GM18868 (cell line): ENCODE data around the gene PPL.
"Not testable (repeated sequence)": the region's sequence is repeated elsewhere in the genome, so short reads cannot be mapped to it uniquely, and the experiment has no call there.

ENCODE experiments used
- ATAC-seq: cut with Tn5 transposase; IDR thresholded peaks from one replicate; pipeline ENCODE4 v1.9.1; 2021; ENCODE audit warnings: mild to moderate bottlenecking, moderate library complexity; ENCODE audit not compliant: unreplicated experiment

PPL gene

DNA sequence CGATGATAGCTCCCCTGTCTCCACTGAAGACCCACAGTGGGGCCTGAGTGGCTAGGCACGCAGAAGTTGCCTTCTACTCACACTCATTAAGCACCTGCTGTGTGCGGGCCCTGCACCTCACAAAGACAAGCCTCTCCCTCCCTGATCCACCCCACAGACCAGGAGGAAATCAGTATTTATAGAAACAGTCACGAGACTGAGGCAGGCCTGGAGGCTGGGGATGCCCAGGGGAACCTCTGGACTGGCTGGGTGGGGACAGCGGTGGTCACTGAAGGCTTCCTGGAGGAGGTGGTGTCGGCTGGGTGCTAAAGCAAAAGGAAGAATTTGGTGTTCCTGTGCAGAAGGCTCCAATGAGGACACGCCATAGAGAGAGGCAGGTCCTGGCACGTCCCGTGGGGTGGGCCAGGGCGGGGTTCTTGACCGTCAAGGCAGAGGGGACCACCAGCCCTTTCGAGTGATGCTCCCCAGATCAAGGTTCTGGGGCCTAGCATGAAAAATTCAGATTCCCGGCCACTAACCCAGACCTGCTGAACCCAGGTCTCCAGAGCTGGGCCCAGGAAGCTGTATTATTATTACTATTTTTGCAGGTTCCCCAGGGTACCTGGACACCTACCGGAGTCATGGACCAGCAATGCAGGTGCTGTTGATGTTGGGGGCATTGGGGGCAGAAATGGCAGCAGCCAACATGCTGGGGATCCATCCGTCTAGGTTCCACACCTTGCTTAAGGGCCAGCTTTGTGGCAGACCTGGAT is 23.0 kb downstream of the PPL start:
- ATAC-seq: no peak

DNA sequence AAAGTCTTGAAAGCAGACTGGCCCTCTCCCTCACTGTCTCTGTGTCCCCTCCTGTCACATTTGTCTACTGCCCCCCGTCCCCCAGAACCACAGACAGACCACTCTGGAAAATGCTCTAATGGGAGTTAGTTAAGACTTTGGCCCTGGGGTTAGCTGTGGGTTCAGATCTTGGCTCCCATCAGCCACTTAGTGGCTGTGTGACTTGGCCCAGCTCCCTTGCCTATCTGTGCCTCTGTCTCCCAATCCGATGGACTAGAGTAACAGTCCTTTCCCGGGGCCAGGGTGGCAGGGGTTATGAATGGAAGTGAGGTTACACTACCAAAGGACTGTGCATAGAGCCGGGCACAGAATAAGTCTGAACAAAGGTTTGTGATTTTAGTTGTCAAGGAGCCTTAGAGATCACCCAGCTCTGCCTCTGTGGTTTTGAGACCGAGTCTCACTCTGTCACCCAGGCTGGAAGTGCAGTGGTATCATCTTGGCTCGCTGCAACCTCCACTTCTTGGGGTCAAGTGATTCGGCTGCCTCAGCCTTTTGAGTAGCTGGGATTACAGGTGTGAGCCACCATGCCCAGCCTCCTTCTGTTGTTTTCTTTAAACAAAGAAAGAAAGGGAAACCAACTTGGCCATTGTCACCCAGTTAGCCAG is 23.7 kb downstream of the PPL start:
- ATAC-seq: no peak

DNA sequence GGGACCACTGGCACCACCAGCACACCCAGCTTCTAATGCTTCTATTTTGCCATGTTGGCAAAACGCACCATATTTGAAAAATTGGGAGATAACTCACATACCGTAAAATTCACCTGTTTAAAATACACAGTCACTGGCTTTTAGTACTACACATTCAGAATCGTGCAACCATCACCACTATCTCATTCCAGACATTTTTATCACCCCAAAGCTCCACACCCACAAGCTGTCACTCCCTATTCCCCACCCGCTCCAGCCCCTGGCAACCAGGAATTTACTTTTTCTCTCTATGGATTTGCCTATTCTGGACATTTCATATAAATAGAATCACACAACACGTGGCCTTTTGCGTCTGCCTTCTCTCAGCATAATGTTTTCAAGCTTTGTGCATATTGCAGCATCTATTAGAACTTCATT is 25.0 kb downstream of the PPL start:
- no peak for ATAC-seq

- no peak for ATAC-seq
Measured at GRCh38 chr16:4910828-4911227, 26.1 kb downstream of the PPL start.

DNA sequence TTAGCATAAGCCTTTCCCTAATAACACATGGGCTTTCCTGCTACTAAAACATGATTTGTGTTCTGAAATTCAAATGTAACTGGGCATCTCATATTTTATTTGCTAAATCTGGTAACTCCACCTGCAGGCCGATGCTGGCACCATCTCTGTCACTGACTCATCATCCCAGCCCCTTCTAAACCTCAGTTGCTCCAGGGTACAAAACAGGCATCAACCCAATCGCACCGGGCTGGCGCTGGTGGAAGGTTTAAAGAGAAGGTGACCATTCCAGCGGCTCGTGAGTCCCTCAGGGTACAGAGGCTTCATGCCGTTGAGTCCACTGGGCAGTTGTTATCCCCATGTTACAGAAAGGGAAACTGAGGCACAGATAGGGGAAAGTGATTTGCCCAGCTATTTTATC is 27.1 kb downstream of the PPL start:
- ATAC-seq: no peak

DNA sequence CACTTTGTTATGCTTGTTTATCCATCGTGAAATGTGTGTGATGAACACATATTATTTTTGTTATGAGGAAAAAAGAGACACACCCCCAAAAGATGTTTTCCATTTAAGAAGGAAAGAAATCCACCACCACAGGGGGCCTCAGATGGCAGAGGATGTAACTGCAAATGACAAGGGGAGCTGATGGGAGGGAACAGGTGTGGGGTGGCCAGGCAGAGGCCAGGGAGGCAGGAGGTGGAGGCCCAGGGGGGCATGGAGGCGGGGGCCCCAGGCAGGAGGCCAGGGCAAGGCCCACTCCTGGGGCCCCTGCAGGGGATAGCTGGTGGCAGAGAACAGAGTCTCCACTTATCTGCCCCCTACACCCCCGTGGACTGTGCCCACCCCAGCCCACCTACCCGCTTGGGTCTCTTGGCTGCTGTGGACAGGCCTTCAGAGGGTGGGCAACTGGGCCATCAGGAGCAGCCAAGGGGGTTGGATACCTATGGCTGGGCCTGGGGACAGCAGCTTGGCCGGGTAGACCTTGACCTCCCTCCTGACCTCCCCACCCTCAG is 28.0 kb downstream of the PPL start:
- ATAC-seq: no peak

DNA sequence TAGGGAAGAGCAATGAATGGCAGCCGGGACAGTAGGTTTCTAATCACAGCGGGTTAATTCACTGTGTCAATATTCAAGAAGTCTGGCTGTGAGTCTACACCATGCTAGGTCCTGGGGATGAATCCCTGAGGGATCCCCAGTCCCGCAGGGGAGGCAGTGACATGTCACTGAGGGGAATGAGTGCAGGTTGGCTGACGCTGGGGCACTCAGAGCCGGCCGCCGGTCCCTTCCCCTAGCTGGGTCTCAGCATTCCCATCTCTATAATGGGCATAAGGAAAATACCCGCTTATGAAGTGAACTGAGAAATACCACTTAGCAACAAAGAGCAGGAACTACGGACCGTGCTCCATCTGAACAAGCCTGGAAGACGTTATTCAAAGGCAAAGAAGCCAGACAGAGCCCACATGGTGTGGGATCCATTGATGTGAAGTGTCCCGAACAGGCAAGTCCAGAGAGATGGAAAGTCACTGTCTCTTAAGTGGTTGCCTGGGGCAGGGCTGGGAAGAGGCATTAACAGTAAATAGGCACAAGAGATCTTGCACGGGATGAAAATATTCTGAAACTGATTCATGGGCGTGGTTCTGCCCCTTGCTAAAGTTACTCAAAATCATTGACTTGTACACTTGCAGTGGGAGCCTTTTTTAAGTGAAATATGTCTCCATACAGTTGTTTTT is 31.9 kb downstream of the PPL start:
- ATAC-seq: no peak

- no peak for ATAC-seq
Measured at GRCh38 chr16:4904108-4904941, 32.6 kb downstream of the PPL start.

DNA sequence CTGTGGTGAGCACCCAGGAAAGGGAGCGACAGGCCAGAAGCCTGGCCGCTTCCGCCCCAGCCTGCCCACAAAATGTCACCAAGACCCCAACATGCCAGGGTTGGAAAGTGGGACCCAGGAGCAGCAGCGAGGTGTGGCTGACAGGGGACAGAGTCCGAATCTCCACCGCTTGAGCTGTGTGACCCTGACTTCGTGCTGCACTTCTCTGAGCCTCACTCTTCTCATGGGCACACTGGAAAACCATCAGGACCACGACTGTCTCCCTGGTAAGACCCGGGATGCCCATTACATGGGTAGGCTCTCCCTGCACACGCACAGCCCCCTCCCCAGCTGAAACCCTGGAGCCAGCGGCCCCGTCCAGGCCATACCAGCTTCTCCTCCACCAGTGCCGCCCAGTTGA is 34.9 kb downstream of the PPL start:
- no peak for ATAC-seq

GRCh38 chr16:4900750-4901149 is 36.2 kb downstream of the PPL start:
- no peak for ATAC-seq

GRCh38 chr16:4900036-4900435 is 36.9 kb downstream of the PPL start:
- ATAC-seq: no peak

- no peak for ATAC-seq
Measured at GRCh38 chr16:4899474-4899846, 37.5 kb downstream of the PPL start.

- ATAC-seq: no peak
Measured at GRCh38 chr16:4898811-4899473, 38.0 kb downstream of the PPL start.

DNA sequence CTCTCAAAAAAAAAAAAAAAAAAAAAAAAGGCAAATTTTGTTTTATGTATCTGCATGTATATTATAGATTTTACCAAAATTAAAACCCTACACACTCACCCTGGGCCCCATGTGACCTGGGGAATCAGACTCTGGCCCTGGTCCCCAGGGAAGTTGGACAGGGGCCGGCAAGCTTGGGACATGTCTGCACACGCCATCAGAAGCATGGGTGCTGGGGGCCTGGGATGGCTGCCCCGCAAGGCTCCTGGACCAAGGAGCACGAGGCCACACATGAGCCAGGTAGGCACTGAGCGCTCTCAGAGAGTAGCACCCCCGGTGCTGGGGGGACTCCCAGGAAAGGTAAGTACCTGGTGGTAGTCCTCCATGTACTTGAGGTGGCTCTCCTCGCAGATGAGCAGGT is 39.6 kb downstream of the PPL start:
- no peak for ATAC-seq

GRCh38 chr16:4896761-4897160 is 40.2 kb downstream of the PPL start:
- not testable (repeated sequence) for ATAC-seq

GRCh38 chr16:4895366-4895765 is 41.6 kb downstream of the PPL start:
- no peak for ATAC-seq

DNA sequence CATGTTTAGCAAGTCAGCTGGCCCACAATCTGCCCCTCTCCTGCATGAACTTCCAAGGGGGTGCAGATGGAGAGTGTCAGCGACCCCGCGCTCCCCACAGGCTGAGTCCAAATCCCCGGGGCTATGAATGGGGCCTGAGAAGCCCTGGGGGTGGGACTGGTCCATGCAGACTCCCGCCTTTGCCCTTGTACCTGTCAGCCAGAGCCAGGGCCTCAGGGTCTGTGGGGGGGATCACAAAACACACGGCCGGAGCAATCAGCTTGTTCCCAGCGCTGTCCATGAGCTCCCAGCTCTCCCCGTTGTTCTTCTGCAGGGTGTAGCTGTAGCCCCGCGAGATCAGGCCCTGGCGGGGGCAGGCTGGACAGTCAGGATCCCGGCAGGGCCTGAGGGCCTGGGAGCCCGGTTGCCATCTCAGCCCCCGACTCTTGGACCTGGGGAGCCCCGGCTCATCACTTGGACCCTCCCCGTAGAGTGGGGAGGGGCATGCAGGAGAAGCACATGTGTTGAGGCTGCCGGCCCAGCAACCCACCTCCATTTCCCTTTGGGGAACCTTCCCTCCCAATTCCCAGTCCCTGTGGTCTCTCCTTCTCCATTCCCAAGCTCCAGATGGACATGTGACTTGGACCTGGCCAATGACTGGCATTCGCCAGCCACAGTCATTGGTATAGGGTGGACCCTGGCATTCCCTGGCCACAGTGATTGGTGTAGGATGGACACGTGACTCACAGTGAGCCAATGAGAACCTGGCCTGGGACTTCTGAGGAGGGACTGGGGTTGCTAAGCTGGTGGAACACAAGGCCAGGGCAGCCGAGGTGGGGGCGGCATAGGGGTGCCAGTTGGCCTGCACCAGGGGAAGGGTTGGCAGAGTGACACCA is 42.4 kb downstream of the PPL start:
- no peak for ATAC-seq

- ATAC-seq: no peak
Measured at GRCh38 chr16:4893103-4893862, 43.7 kb downstream of the PPL start.
